Frontal cortex (tissue), 4 donors: ENCODE results near the gene DISP3. TPM values are rescaled to one million over a fixed set of nuclear protein-coding genes. Genes with fewer than 3 reads are reported as not detected.
"Not testable (repeated sequence)": the region's sequence is repeated elsewhere in the genome, so short reads cannot be mapped to it uniquely, and the experiment has no call there.

Experiments
- DNase-seq, 2 donors: peaks; one replicate each; pipeline ENCODE4 v3.0.0; 2012; ENCODE audit warnings: low spot score in 2 of 2
- FAIRE-seq: peaks from 2 replicates; lab custom pipeline; 2012; peaks lifted over from hg19 to GRCh38; lab: Jason Lieb, UNC
- total RNA-seq: library from RNA; depleted of rRNA; stranded (reverse); fragments of >200 nt; gene quantifications from one replicate; pipeline ENCODE4 v1.2.3, GENCODE V29; 2014
- donor health status: control.
- donor health status: control.
- donor health status: control.

DISP3 gene
- total RNA-seq, 1 donor from 2014 or later = 12.2 TPM

GRCh38 chr1:11567244-11568065 lies 88.5 kb downstream of the DISP3 start:
- DNase-seq (no peak), FAIRE-seq (no peak)

- DNase-seq = no peak
- no peak for FAIRE-seq
Measured at GRCh38 chr1:11568687-11569086, 89.7 kb downstream of the DISP3 start.

GRCh38 chr1:11569551-11569950 lies 90.6 kb downstream of the DISP3 start:
- DNase-seq = no peak
- FAIRE-seq = no peak

- DNase-seq (no peak), FAIRE-seq (no peak)
Measured at GRCh38 chr1:11569954-11570353, 91.0 kb downstream of the DISP3 start.

GRCh38 chr1:11570821-11571380 lies 91.9 kb downstream of the DISP3 start:
- FAIRE-seq = no peak
- no peak for DNase-seq

- no peak for DNase-seq
- no peak for FAIRE-seq
Measured at GRCh38 chr1:11571906-11572616, 93.1 kb downstream of the DISP3 start.

GRCh38 chr1:11573116-11573692 lies 94.2 kb downstream of the DISP3 start:
- FAIRE-seq (no peak), DNase-seq (no peak)

GRCh38 chr1:11575553-11575952 lies 96.6 kb downstream of the DISP3 start:
- no peak for FAIRE-seq
- no peak for DNase-seq

- no peak for FAIRE-seq
- no peak for DNase-seq
Measured at GRCh38 chr1:11576109-11576875, 97.3 kb downstream of the DISP3 start.

GRCh38 chr1:11578004-11578403 lies 99.0 kb downstream of the DISP3 start:
- DNase-seq = no peak
- no peak for FAIRE-seq

GRCh38 chr1:11579506-11579905 lies 100.6 kb downstream of the DISP3 start:
- DNase-seq = no peak
- FAIRE-seq = no peak

GRCh38 chr1:11580049-11580448 lies 101.1 kb downstream of the DISP3 start:
- not testable (repeated sequence) for DNase-seq, FAIRE-seq

GRCh38 chr1:11581445-11581991 lies 102.6 kb downstream of the DISP3 start:
- no peak for FAIRE-seq
- no peak for DNase-seq

- DNase-seq (no peak), FAIRE-seq (no peak)
Measured at GRCh38 chr1:11585389-11585788, 106.4 kb downstream of the DISP3 start.

Other genes starting within 250 kb of the DISP3 start
- 38.7 TPM for gene MTOR, start 216.6 kb upstream of the DISP3 start, total RNA-seq
- 12.6 TPM for gene UBIAD1, start 206.0 kb upstream of the DISP3 start, total RNA-seq
- 6.1 TPM for gene FBXO2, start 175.3 kb downstream of the DISP3 start, total RNA-seq
- 33.0 TPM for gene FBXO44, start 175.7 kb downstream of the DISP3 start, total RNA-seq
- 5.3 TPM for gene FBXO6, start 185.0 kb downstream of the DISP3 start, total RNA-seq
- gene MAD2L2, start 202.0 kb downstream of the DISP3 start, total RNA-seq = 54.2 TPM
- gene DRAXIN, start 212.6 kb downstream of the DISP3 start, total RNA-seq = 137 TPM